A549 (cell line): ENCODE data around the gene RGS6. TPM values are rescaled to one million over a fixed set of nuclear protein-coding genes. Genes with fewer than 3 reads are reported as not detected.

Experiments used
- ATAC-seq, 2 experiments: fragments of 200-7000 bp in 1 of 2; fragments of >200 bp in 1 of 2; cut with Nextera tagmentation in 1 of 2; cut with Tn5 transposase in 1 of 2; 3 replicates each; pipeline versions ENCODE4 v1.8.0 to v1.9.1; 2018 to 2020; ENCODE audit warnings: mild to moderate bottlenecking in 1 of 2, moderate library complexity in 1 of 2
- CTCF ChIA-PET: fragments of 300-600 bp; sonication (Branson Sonifier 250); formaldehyde crosslinking; extraction: SDS; loops from one replicate; lab custom pipeline; 2021; ENCODE audit warnings: antibody characterized with exemption, inconsistent platforms; lab: Yijun Ruan, JAX
- POLR2A ChIA-PET: fragments of 350-600 bp; formaldehyde crosslinking; extraction: SDS; loops from one replicate; lab custom pipeline; 2021; ENCODE audit warnings: antibody characterized with exemption, inconsistent platforms; lab: Yijun Ruan, JAX
- DNase-seq, 2 experiments: peaks; one replicate each; pipeline versions ENCODE4 v3.0.0 to v3.0.0-alpha.2; 2011 to 2016; ENCODE audit warnings: low read depth in 1 of 2, low spot score in 1 of 2
- FAIRE-seq: peaks from 2 replicates; lab custom pipeline; 2011; peaks lifted over from hg19 to GRCh38; lab: Jason Lieb, UNC
- H3K27ac ChIP-seq, 2 experiments: fragments of >200 bp; sonication (Bioruptor Twin); formaldehyde crosslinking; 3 replicates each; pipeline ENCODE4 v1.5.1; 2016 to 2017
- H3K4me1 ChIP-seq: fragments of >200 bp; sonication (Bioruptor Twin); formaldehyde crosslinking; 3 replicates; pipeline ENCODE4 v1.6.1; 2016
- H3K4me2 ChIP-seq: fragments of >200 bp; sonication (Bioruptor Twin); formaldehyde crosslinking; 3 replicates; pipeline ENCODE4 v1.6.1; 2016
- H3K4me3 ChIP-seq: fragments of >200 bp; sonication (Bioruptor Twin); formaldehyde crosslinking; 3 replicates; pipeline ENCODE4 v1.5.1; 2016
- H3K9me3 ChIP-seq: fragments of >200 bp; sonication (Bioruptor Twin); formaldehyde crosslinking; 3 replicates; pipeline ENCODE4 v1.6.1; 2016
- ATOH8 ChIP-seq: fragments of 250-450 bp; sonication (Bioruptor Pico); IDR thresholded peaks from 2 replicates; pipeline ENCODE4 v1.5.0; 2020; ENCODE audit warnings: low read depth, mild to moderate bottlenecking, moderate library complexity
- BHLHE40 ChIP-seq: IDR thresholded peaks from 2 replicates; pipeline ENCODE4 v1.6.1; 2012; ENCODE audit warnings: low read depth, low read length, inconsistent platforms
- CHD2 ChIP-seq: fragments of 150-350 bp; IDR thresholded peaks from 2 replicates; pipeline ENCODE4 v1.6.1; 2014; ENCODE audit warnings: low read length; ENCODE audit not compliant: partially characterized antibody
- CHD4 ChIP-seq: fragments of 200-600 bp; sonication (generic); IDR thresholded peaks from 2 replicates; pipeline ENCODE4 v1.6.1; 2016; ENCODE audit warnings: antibody characterized with exemption, mild to moderate bottlenecking, borderline replicate concordance
- EHMT2 ChIP-seq: fragments of 200-600 bp; sonication (generic); IDR thresholded peaks from 2 replicates; pipeline ENCODE4 v1.6.1; 2016; ENCODE audit warnings: antibody characterized with exemption, low read depth, mild to moderate bottlenecking, moderate library complexity
- ELK1 ChIP-seq: fragments of 150-350 bp; IDR thresholded peaks from 2 replicates; pipeline ENCODE4 v1.6.1; 2014; ENCODE audit warnings: low read depth, mild to moderate bottlenecking, low read length
- EP300 ChIP-seq, 2 experiments: fragments of >200 bp; sonication (Bioruptor Twin); formaldehyde crosslinking; IDR thresholded peaks; 2 replicates in 1 of 2; 3 replicates in 1 of 2; pipeline ENCODE4 v1.6.1; 2016 to 2017
- ESRRA ChIP-seq: fragments of 150-350 bp; IDR thresholded peaks from 2 replicates; pipeline ENCODE4 v1.6.1; 2014; ENCODE audit warnings: mild to moderate bottlenecking, low read length, borderline replicate concordance
- HDAC2 ChIP-seq: fragments of 200-600 bp; sonication (generic); IDR thresholded peaks from 2 replicates; pipeline ENCODE4 v1.6.1; 2016
- HES2 ChIP-seq: fragments of >200 bp; sonication (Bioruptor Twin); formaldehyde crosslinking; IDR thresholded peaks from 2 replicates; pipeline ENCODE4 v1.6.1; 2016
- HMGXB4 ChIP-seq: fragments of 250-450 bp; sonication (Bioruptor Pico); IDR thresholded peaks from 2 replicates; pipeline ENCODE4 v1.5.0; 2021; ENCODE audit warnings: mild to moderate bottlenecking, moderate library complexity, borderline replicate concordance
- HOXA7 ChIP-seq: fragments of 250-450 bp; sonication (Bioruptor Pico); IDR thresholded peaks from 2 replicates; pipeline ENCODE4 v1.5.0; 2020; ENCODE audit warnings: mild to moderate bottlenecking, moderate library complexity
- HOXB13 ChIP-seq: fragments of 250-450 bp; sonication (Bioruptor Pico); IDR thresholded peaks from 2 replicates; pipeline ENCODE4 v1.5.0; 2020; ENCODE audit warnings: low read depth, mild to moderate bottlenecking, moderate library complexity
- HOXB5 ChIP-seq: fragments of 250-450 bp; sonication (Bioruptor Pico); IDR thresholded peaks from 2 replicates; pipeline ENCODE4 v1.5.0; 2020; ENCODE audit warnings: mild to moderate bottlenecking, moderate library complexity
- KDM1A ChIP-seq: fragments of 200-600 bp; sonication (generic); IDR thresholded peaks from 2 replicates; pipeline ENCODE4 v1.6.1; 2016; ENCODE audit warnings: low read depth, mild to moderate bottlenecking
- MYC ChIP-seq: IDR thresholded peaks from 2 replicates; pipeline ENCODE4 v1.6.1; 2012; ENCODE audit warnings: mild to moderate bottlenecking, inconsistent platforms, low read length, improper control_type of control experiment, borderline replicate concordance
- NPAS2 ChIP-seq: fragments of 250-450 bp; sonication (Bioruptor Pico); IDR thresholded peaks from 2 replicates; pipeline ENCODE4 v1.8.0; 2022; ENCODE audit warnings: mild to moderate bottlenecking, moderate library complexity, borderline replicate concordance
- NR3C1 ChIP-seq: fragments of >200 bp; sonication (Bioruptor Twin); formaldehyde crosslinking; IDR thresholded peaks from 3 replicates; pipeline ENCODE4 v1.6.1; 2017
- POLR2A ChIP-seq: IDR thresholded peaks from 2 replicates; pipeline ENCODE4 v1.6.1; 2012; ENCODE audit warnings: mild to moderate bottlenecking, low read length
- RAD21 ChIP-seq, 2 experiments: fragments of >200 bp in 1 of 2; sonication (Bioruptor Twin) in 1 of 2; formaldehyde crosslinking in 1 of 2; IDR thresholded peaks in 1 of 2; conservative IDR thresholded peaks in 1 of 2; 2 replicates in 1 of 2; 3 replicates in 1 of 2; pipeline ENCODE4 v1.6.1; 2012 to 2018; ENCODE audit warnings: inconsistent platforms in 1 of 2
- RARB ChIP-seq: fragments of 250-450 bp; sonication (Bioruptor Pico); IDR thresholded peaks from 2 replicates; pipeline ENCODE4 v1.8.0; 2021; ENCODE audit warnings: mild to moderate bottlenecking, moderate library complexity
- REST ChIP-seq: fragments of 200-600 bp; sonication (generic); IDR thresholded peaks from 2 replicates; pipeline ENCODE4 v1.6.1; 2016; ENCODE audit warnings: antibody characterized with exemption, mild to moderate bottlenecking, moderate library complexity
- RFX5 ChIP-seq: fragments of 450-650 bp; IDR thresholded peaks from 2 replicates; pipeline ENCODE4 v1.7.1; 2014; ENCODE audit warnings: antibody characterized with exemption, mild to moderate bottlenecking, moderate library complexity
- SMC3 ChIP-seq: fragments of >200 bp; sonication (Bioruptor Twin); formaldehyde crosslinking; IDR thresholded peaks from 3 replicates; pipeline ENCODE4 v1.6.1; 2018; ENCODE audit warnings: inconsistent platforms
- WGBS: methylation state at CpG from one replicate; pipeline ENCODE4 v1.1.6; 2017; ENCODE audit errors: missing lambda C conversion rate; 5-methylcytosine and 5-hydroxymethylcytosine counted together
- polyA plus RNA-seq, 4 experiments: library from polyadenylated mRNA; depleted of rRNA in 3 of 4; stranded (reverse); fragments of >200 nt; fragmentation: RNase III in 1 of 4; extraction: RNeasy Plus Mini Kit Qiagen cat#74134 plus additional on column Dnase treatment in 1 of 4; gene quantifications; 2 replicates in 3 of 4; 3 replicates in 1 of 4; pipeline ENCODE4 v1.2.3, GENCODE V29; 2011 to 2017

Gene RGS6
- polyA plus RNA-seq, 2 of the 4 experiments (the other 2 are of a cell fraction): not detected

- no peak for TF ChIP-seq BHLHE40
- TF ChIP-seq ESRRA: no peak
- no peak for TF ChIP-seq HOXA7 (CRISPR knock-in tag)
- TF ChIP-seq HMGXB4 (CRISPR knock-in tag): no peak
- no peak for TF ChIP-seq HDAC2
- no peak for TF ChIP-seq NPAS2 (CRISPR knock-in tag)
- TF ChIP-seq SMC3: no peak
- TF ChIP-seq CHD4: no peak
- TF ChIP-seq RFX5: no peak
- no peak for TF ChIP-seq RAD21 (conservative IDR thresholded peaks at IDR 0.05 in 1 of 2, IDR thresholded peaks at IDR 0.05 in 1 of 2)
- no peak for TF ChIP-seq EP300 (IDR thresholded peaks at IDR 0.05)
- no peak for TF ChIP-seq NR3C1
- ATAC-seq (no peak), DNase-seq (no peak), FAIRE-seq (no peak)
- Histone ChIP-seq H3K4me2 (no peak overlapping the region), H3K4me1 (peaks cover 14% of the 10 kb centered on the region), H3K27ac (no peak overlapping the region), H3K9me3 (no peaks in the 10 kb centered on the region), H3K4me3 (no peak overlapping the region)
- ChIA-PET CTCF (no interaction called here), POLR2A (no interaction called here)
- WGBS: 24% methylated on average over 4 of the region's 4 CpGs
Measured at GRCh38 chr14:72603639-72604038, 671.4 kb downstream of the RGS6 start.

- TF ChIP-seq HES2 (no peak), ELK1 (no peak), CHD2 (no peak), EHMT2 (no peak), HOXB5 (CRISPR knock-in tag) (no peak), KDM1A (no peak), ATOH8 (CRISPR knock-in tag) (no peak), POLR2A (no peak), RFX5 (no peak), MYC (no peak), RARB (no peak), REST (no peak), HOXB13 (no peak), HDAC2 (no peak)
- WGBS: 52% methylated on average over 3 of the region's 3 CpGs
- Histone ChIP-seq H3K4me3 (no peak overlapping the region), H3K9me3 (no peaks in the 10 kb centered on the region), H3K4me1 (peaks cover 19% of the 10 kb centered on the region), H3K4me2 (no peak overlapping the region), H3K27ac (no peak overlapping the region)
- FAIRE-seq (no peak), DNase-seq (no peak), ATAC-seq (no peak)
- ChIA-PET POLR2A (no interaction called here), CTCF (no interaction called here)
Measured at GRCh38 chr14:72604133-72604532, 671.9 kb downstream of the RGS6 start.
